ENCODE data around the gene YPEL1. TPM values are rescaled to one million over a fixed set of nuclear protein-coding genes. Genes with fewer than 3 reads are reported as not detected.
"Not testable (repeated sequence)": the region's sequence is repeated elsewhere in the genome, so short reads cannot be mapped to it uniquely, and the experiment has no call there.

Gene YPEL1
- total and polyA plus RNA-seq, 8 donors: 2.0 to 7.2 (median 2.7) TPM

GRCh38 chr22:21730535-21731308, 4.9 kb downstream of the YPEL1 start:
- FAIRE-seq (no peak), ATAC-seq (no peak), DNase-seq (no peak)
- H3K4me3 ChIP-seq: no peak overlapping the region
- no peaks in the 10 kb centered on the region for H3K27me3 ChIP-seq
- TF ChIP-seq, protein P1, sequence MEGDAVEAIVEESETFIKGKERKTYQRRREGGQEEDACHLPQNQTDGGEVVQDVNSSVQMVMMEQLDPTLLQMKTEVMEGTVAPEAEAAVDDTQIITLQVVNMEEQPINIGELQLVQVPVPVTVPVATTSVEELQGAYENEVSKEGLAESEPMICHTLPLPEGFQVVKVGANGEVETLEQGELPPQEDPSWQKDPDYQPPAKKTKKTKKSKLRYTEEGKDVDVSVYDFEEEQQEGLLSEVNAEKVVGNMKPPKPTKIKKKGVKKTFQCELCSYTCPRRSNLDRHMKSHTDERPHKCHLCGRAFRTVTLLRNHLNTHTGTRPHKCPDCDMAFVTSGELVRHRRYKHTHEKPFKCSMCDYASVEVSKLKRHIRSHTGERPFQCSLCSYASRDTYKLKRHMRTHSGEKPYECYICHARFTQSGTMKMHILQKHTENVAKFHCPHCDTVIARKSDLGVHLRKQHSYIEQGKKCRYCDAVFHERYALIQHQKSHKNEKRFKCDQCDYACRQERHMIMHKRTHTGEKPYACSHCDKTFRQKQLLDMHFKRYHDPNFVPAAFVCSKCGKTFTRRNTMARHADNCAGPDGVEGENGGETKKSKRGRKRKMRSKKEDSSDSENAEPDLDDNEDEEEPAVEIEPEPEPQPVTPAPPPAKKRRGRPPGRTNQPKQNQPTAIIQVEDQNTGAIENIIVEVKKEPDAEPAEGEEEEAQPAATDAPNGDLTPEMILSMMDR (IDR thresholded peaks at IDR 0.05): no peak
- no peaks in the 10 kb centered on the region for H3K9me3 ChIP-seq
- intact Hi-C loops (cut with DNase I): no loop called here
- no peaks in the 10 kb centered on the region for H3K36me3 ChIP-seq
- WGBS, 2 donors: 90 to 92% methylated on average over 9 of the region's 9 CpGs
- peaks cover 0 to 7% (median 0%) of the 10 kb centered on the region in 3 donors for H3K4me1 ChIP-seq
- H3K27ac ChIP-seq: no peak overlapping the region

GRCh38 chr22:21729184-21729583, 6.4 kb downstream of the YPEL1 start:
- H3K4me1 ChIP-seq; FAIRE-seq; H3K36me3 ChIP-seq; H3K4me3 ChIP-seq; intact Hi-C loops (cut with DNase I); H3K27ac ChIP-seq; H3K9me3 ChIP-seq; DNase-seq; H3K27me3 ChIP-seq; ATAC-seq: not testable (repeated sequence)
- 75 to 76% methylated on average over 3 of the region's 3 CpGs for WGBS, 2 donors

GRCh38 chr22:21728270-21728669, 7.3 kb downstream of the YPEL1 start:
- DNase-seq: no peak
- no peak for FAIRE-seq
- Histone ChIP-seq H3K27me3 (no peaks in the 10 kb centered on the region), H3K4me3 (no peak overlapping the region), H3K36me3 (no peaks in the 10 kb centered on the region), H3K27ac (no peak overlapping the region), H3K4me1 (no peaks in the 10 kb centered on the region), H3K9me3 (no peaks in the 10 kb centered on the region)
- WGBS, 2 donors: 76 to 79% methylated on average over 12 of the region's 12 CpGs
- intact Hi-C loops (cut with DNase I): no loop called here
- no peak for ATAC-seq
- TF ChIP-seq, protein P1 (IDR thresholded peaks at IDR 0.05): no peak

DNA sequence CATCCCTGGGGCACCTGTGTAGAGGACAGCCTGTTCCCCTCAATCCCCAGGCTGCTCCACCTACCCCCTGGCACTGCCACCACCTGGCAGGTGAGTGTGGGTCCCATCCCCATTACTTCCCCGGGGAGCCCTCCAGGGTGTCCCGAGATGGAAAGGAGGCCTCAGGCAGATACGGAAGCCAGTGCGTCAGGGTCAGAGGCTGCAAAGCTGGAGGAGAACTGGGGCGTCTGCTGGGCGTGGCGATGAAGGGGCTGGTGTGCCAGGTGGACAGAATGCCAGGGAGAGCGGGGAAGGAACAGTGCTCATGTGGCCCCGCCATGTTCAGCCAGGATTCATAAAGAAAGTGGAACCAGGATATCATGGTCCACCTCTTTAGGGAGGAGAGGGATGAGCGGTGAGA, 7.8 kb downstream of the YPEL1 start:
- Histone ChIP-seq H3K36me3 (no peaks in the 10 kb centered on the region), H3K27ac (no peak overlapping the region), H3K4me3 (no peak overlapping the region), H3K27me3 (no peaks in the 10 kb centered on the region), H3K4me1 (no peaks in the 10 kb centered on the region), H3K9me3 (no peaks in the 10 kb centered on the region)
- DNase-seq (peak in 1 of 6 donors; percentile 45), FAIRE-seq (no peak), ATAC-seq (no peak)
- TF ChIP-seq, protein P1 (IDR thresholded peaks at IDR 0.05): no peak
- intact Hi-C loops (cut with DNase I): no loop called here
- 91 to 92% methylated on average over 10 of the region's 10 CpGs for WGBS, 2 donors

- WGBS, 2 donors: 85% methylated on average over 4 of the region's 4 CpGs
- DNase-seq: no peak
- no peaks in the 10 kb centered on the region for H3K4me1 ChIP-seq
- intact Hi-C loops (cut with DNase I): no loop called here
- FAIRE-seq: no peak
- no peaks in the 10 kb centered on the region for H3K9me3 ChIP-seq
- no peak overlapping the region for H3K4me3 ChIP-seq
- H3K27ac ChIP-seq: no peak overlapping the region
- no peak for ATAC-seq
- H3K36me3 ChIP-seq: no peaks in the 10 kb centered on the region
- TF ChIP-seq, protein P1 (IDR thresholded peaks at IDR 0.05): no peak
- H3K27me3 ChIP-seq: no peaks in the 10 kb centered on the region
These were observed 8.4 kb downstream of the YPEL1 start for GRCh38 chr22:21727159-21727558.
